H7 (cell line): ENCODE measurements around the gene ITGA1. TPM values are rescaled to one million over a fixed set of nuclear protein-coding genes. Genes with fewer than 3 reads are reported as not detected.
A peak's percentile ranks its signal among the peaks of the same experiment; 100 is the strongest.
"Not testable (repeated sequence)": the region's sequence is repeated elsewhere in the genome, so short reads cannot be mapped to it uniquely, and the experiment has no call there.

Experiments used
- DNase-seq: peaks from one replicate; pipeline ENCODE4 v3.0.0; 2012
- H3K27me3 ChIP-seq: 2 replicates; pipeline ENCODE4 v1.6.0; 2011; ENCODE audit warnings: mild to moderate bottlenecking, low read length; ENCODE audit not compliant: control insufficient read depth, insufficient read depth
- H3K36me3 ChIP-seq: replicated peaks from 2 replicates; pipeline ENCODE4 v1.5.1; 2011; ENCODE audit warnings: low read length; ENCODE audit not compliant: control insufficient read depth, insufficient read depth
- H3K4me3 ChIP-seq: 2 replicates; pipeline ENCODE4 v1.5.1; 2011; ENCODE audit warnings: low read depth, mild to moderate bottlenecking, control low read depth, low read length, moderate library complexity; ENCODE audit not compliant: insufficient read depth
- total RNA-seq: library from RNA; depleted of rRNA; stranded (reverse); fragments of >200 nt; shearing (Covaris generic); gene quantifications from 2 replicates; pipeline ENCODE4 v1.2.3, GENCODE V29; 2014

ITGA1 gene
- total RNA-seq, 1 experiment from 2014 or later = 2.6 TPM

- Histone ChIP-seq H3K27me3 (no peaks in the 10 kb centered on the region), H3K36me3 (no peaks in the 10 kb centered on the region), H3K4me3 (no peak overlapping the region)
- DNase-seq = no peak
Observed at GRCh38 chr5:52956014-52956413, 168.3 kb downstream of the ITGA1 start.

GRCh38 chr5:52956915-52957747 lies 169.4 kb downstream of the ITGA1 start:
- no peaks in the 10 kb centered on the region for H3K27me3 ChIP-seq
- no peaks in the 10 kb centered on the region for H3K36me3 ChIP-seq
- no peak for DNase-seq
- no peak overlapping the region for H3K4me3 ChIP-seq

- H3K4me3 ChIP-seq = no peak overlapping the region
- no peaks in the 10 kb centered on the region for H3K27me3 ChIP-seq
- H3K36me3 ChIP-seq = no peaks in the 10 kb centered on the region
- no peak for DNase-seq
Observed at GRCh38 chr5:52961274-52961681, 173.6 kb downstream of the ITGA1 start.

GRCh38 chr5:52963636-52964035 lies 175.9 kb downstream of the ITGA1 start:
- Histone ChIP-seq H3K4me3 (no peak overlapping the region), H3K36me3 (no peaks in the 10 kb centered on the region), H3K27me3 (no peaks in the 10 kb centered on the region)
- no peak for DNase-seq

GRCh38 chr5:52964138-52964537 lies 176.4 kb downstream of the ITGA1 start:
- DNase-seq = no peak
- no peaks in the 10 kb centered on the region for H3K27me3 ChIP-seq
- no peaks in the 10 kb centered on the region for H3K36me3 ChIP-seq
- no peak overlapping the region for H3K4me3 ChIP-seq

- not testable (repeated sequence) for H3K4me3 ChIP-seq, H3K36me3 ChIP-seq, DNase-seq, H3K27me3 ChIP-seq
Observed at GRCh38 chr5:52976157-52976556, 188.4 kb downstream of the ITGA1 start.

GRCh38 chr5:52977264-52977897 lies 189.7 kb downstream of the ITGA1 start:
- Histone ChIP-seq H3K27me3 (no peaks in the 10 kb centered on the region; the same call in 1 of the 2 replicates), H3K4me3 (no peak overlapping the region), H3K36me3 (no peaks in the 10 kb centered on the region)
- DNase-seq = no peak

GRCh38 chr5:52981507-52981906 lies 193.8 kb downstream of the ITGA1 start:
- no peak for DNase-seq
- H3K4me3 ChIP-seq = no peak overlapping the region

GRCh38 chr5:52983731-52984636 lies 196.3 kb downstream of the ITGA1 start:
- peak; percentile 10 for DNase-seq

More at GRCh38 chr5:52981507-52981906, 193.8 kb downstream of the ITGA1 start:
- Histone ChIP-seq H3K36me3 (no peaks in the 10 kb centered on the region), H3K27me3 (no peaks in the 10 kb centered on the region; the same call in 1 of the 2 replicates)

GRCh38 chr5:52985306-52985705 lies 197.6 kb downstream of the ITGA1 start:
- Histone ChIP-seq H3K4me3 (no peak overlapping the region), H3K27me3 (peaks cover 22% of the 10 kb centered on the region), H3K36me3 (no peaks in the 10 kb centered on the region)
- DNase-seq = no peak

More at GRCh38 chr5:52983731-52984636, 196.3 kb downstream of the ITGA1 start:
- H3K36me3 ChIP-seq = no peaks in the 10 kb centered on the region
- H3K4me3 ChIP-seq = no peak overlapping the region
- peaks cover 15% of the 10 kb centered on the region for H3K27me3 ChIP-seq

- DNase-seq = no peak
- Histone ChIP-seq H3K4me3 (no peak overlapping the region), H3K36me3 (no peaks in the 10 kb centered on the region), H3K27me3 (peaks cover 22% of the 10 kb centered on the region)
Observed at GRCh38 chr5:52987711-52988331, 200.1 kb downstream of the ITGA1 start.

- Histone ChIP-seq H3K4me3 (peak overlapping the region; percentile 78), H3K36me3 (no peaks in the 10 kb centered on the region), H3K27me3 (peaks cover 22% of the 10 kb centered on the region)
- DNase-seq = no peak
Observed at GRCh38 chr5:52988335-52989024, 200.8 kb downstream of the ITGA1 start.

GRCh38 chr5:52989025-52989780 lies 201.5 kb downstream of the ITGA1 start, which contains the start of gene ITGA2:
Gene ITGA2 (plus strand): TSS chr5:52989352. CDS start chr5:52989469, 117 bp downstream.
- peak; percentile 87 for DNase-seq
- no peaks in the 10 kb centered on the region for H3K36me3 ChIP-seq
- H3K4me3 ChIP-seq = peak within 1 kb of the TSS; percentile 78
- peaks cover 22% of the 10 kb centered on the region for H3K27me3 ChIP-seq
